Heart left ventricle (tissue), 13 donors: ENCODE results near the gene SH3PXD2A.

Source experiments
- POLR2A ChIP-seq, 2 donors: fragments of 450-650 bp; IDR thresholded peaks; one replicate each; pipeline ENCODE4 v1.6.1; 2017; ENCODE audit warnings: antibody characterized with exemption in 2 of 2, mild to moderate bottlenecking in 2 of 2, moderate library complexity in 2 of 2
- TF ChIP-seq, protein P1 (sequence below), 12 donors: fragments of 200-600 bp; sonication (generic) in 4 of 12; IDR thresholded peaks; one replicate each; pipeline versions ENCODE4 v1.5.0 to v1.8.0; 2018 to 2022; ENCODE audit warnings: antibody characterized with exemption in 12 of 12, mild to moderate bottlenecking in 5 of 12
- donor health status: ischemic (EF 13 %, LVEDD 7.1; RV severe dilation, severe dysfunction).
- donor health status: DM: no; HTN: yes; CAD: no.
- donor health status: DM: no; HTN: no; CAD: no.
- donor health status: ischemic (EF 25% LVEDD 6.9; RV normal size, moderate dysfunction).
- donor health status: ischemic (EF 25% LVEDD 5.7; RV mildly dilated, moderate dysfunction).
- donor health status: ischemic (EF 35%, LVEDD 5.7; RV mildly dilated, moderate dysfunction).
- donor health status: nonischemic (EF 11% LVEDD 7.7; RV severe dilation, severe dysfunction).
- donor health status: DM: yes; HTN: yes; CAD: no.
- donor health status: PGD.
- donor health status: ischemic (EF 29% LVEDD 5.4; RV normal size, mild dysfunction).
- donor health status: nonischemic (EF 23%, LVEDD 6.1; RV moderate dilation, normal function).

DNA sequence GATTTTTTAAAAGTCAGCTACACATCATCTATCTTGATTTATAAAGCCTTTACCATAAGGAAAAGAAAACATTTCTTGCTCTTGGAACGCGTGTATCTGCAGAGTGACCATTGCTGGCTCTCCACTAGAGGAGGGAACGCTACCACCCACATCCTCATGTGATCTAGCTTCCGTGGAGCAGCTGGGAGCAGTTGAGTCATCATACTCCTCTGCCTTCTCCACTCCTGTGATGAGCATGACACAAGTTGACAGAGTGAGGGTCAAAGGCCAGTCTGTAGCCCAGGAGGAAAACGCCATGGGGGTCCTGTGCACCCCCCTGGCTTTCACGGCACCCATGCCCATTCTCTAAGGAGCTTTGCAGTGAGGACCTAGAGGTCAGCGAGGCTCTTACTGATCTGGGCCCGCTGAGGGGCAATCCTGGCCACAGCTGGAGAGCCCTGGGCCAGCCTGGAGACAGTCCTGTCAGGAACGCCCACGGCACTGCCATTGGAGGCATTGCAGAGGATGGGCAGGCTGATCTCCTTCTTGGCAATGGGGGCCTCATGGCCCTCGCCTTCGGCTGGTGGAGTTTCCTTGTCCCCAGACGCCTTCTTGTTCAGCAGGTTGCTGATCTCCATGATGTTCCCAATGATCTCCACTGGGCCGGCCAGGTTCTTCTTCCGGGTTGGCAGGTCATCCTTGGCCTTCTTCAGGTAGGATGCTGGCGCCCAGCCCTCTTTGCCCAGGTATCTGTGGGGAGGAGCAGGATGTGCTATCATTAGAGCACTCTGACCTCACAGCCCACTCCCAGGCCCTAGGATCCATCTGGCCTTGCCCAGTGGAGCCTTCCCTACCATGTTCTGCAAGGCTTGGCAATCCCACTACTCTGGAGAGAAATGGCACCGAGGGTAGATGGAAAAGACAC lies 242.7 kb downstream of the SH3PXD2A start:
- TF ChIP-seq, protein P1, sequence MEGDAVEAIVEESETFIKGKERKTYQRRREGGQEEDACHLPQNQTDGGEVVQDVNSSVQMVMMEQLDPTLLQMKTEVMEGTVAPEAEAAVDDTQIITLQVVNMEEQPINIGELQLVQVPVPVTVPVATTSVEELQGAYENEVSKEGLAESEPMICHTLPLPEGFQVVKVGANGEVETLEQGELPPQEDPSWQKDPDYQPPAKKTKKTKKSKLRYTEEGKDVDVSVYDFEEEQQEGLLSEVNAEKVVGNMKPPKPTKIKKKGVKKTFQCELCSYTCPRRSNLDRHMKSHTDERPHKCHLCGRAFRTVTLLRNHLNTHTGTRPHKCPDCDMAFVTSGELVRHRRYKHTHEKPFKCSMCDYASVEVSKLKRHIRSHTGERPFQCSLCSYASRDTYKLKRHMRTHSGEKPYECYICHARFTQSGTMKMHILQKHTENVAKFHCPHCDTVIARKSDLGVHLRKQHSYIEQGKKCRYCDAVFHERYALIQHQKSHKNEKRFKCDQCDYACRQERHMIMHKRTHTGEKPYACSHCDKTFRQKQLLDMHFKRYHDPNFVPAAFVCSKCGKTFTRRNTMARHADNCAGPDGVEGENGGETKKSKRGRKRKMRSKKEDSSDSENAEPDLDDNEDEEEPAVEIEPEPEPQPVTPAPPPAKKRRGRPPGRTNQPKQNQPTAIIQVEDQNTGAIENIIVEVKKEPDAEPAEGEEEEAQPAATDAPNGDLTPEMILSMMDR (IDR thresholded peaks at IDR 0.05) = no peak
- no peak for TF ChIP-seq POLR2A (IDR thresholded peaks at IDR 0.05)
